AG10803 (cell line): ENCODE measurements around the gene AMIGO3.
A peak's percentile ranks its signal among the peaks of the same experiment; 100 is the strongest.
"Not testable (repeated sequence)": the region's sequence is repeated elsewhere in the genome, so short reads cannot be mapped to it uniquely, and the experiment has no call there.

Experiments
- DNase-seq: peaks from one replicate; pipeline ENCODE4 v3.0.0; 2010; ENCODE audit warnings: low read depth
- H3K4me3 ChIP-seq: 2 replicates; pipeline ENCODE4 v1.5.1; 2011; ENCODE audit warnings: mild to moderate bottlenecking, low read length, control low read depth
- TF ChIP-seq, protein P1 (sequence below): conservative IDR thresholded peaks from 2 replicates; pipeline ENCODE4 v1.5.1; 2011; ENCODE audit warnings: mild to moderate bottlenecking, low read length, control low read depth, inconsistent platforms

AMIGO3 gene

DNA sequence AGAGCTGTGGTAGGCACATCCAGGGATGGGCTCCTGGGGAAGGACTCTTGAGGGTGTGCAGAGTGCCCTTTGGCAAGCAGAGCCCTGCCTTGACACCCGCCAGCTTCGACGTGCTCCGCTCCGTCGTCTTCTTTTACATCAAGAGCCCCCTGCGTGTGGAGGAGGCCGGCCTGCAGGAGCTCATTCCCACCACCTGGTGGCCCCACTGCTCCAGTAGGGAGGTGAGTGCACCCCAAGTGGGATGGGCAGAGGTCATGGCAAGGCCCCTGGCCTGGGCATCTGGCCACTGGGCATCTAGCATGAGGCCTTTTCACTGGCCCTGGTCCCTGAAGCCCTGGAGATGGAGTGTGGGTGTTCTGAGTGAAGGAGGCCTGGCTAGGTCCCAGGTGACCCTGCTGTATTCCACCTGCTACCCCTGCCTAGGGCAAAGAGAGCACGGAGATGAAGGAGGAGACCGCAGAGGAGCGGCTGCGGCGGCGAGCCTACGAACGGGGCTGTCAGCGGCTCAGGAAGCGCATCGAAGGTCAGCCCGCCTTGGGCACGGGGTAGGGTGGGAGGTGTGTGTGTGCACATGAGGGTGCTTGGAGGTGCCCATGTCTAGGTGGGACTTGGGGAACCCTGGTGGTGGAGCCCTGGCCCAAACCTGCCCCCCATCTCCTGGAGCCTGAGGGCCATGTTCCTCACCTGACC lies 18.0 kb downstream of the AMIGO3 start:
- no peak overlapping the region for H3K4me3 ChIP-seq
- TF ChIP-seq, protein P1, sequence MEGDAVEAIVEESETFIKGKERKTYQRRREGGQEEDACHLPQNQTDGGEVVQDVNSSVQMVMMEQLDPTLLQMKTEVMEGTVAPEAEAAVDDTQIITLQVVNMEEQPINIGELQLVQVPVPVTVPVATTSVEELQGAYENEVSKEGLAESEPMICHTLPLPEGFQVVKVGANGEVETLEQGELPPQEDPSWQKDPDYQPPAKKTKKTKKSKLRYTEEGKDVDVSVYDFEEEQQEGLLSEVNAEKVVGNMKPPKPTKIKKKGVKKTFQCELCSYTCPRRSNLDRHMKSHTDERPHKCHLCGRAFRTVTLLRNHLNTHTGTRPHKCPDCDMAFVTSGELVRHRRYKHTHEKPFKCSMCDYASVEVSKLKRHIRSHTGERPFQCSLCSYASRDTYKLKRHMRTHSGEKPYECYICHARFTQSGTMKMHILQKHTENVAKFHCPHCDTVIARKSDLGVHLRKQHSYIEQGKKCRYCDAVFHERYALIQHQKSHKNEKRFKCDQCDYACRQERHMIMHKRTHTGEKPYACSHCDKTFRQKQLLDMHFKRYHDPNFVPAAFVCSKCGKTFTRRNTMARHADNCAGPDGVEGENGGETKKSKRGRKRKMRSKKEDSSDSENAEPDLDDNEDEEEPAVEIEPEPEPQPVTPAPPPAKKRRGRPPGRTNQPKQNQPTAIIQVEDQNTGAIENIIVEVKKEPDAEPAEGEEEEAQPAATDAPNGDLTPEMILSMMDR: peak; percentile 47
- DNase-seq: no peak

DNA sequence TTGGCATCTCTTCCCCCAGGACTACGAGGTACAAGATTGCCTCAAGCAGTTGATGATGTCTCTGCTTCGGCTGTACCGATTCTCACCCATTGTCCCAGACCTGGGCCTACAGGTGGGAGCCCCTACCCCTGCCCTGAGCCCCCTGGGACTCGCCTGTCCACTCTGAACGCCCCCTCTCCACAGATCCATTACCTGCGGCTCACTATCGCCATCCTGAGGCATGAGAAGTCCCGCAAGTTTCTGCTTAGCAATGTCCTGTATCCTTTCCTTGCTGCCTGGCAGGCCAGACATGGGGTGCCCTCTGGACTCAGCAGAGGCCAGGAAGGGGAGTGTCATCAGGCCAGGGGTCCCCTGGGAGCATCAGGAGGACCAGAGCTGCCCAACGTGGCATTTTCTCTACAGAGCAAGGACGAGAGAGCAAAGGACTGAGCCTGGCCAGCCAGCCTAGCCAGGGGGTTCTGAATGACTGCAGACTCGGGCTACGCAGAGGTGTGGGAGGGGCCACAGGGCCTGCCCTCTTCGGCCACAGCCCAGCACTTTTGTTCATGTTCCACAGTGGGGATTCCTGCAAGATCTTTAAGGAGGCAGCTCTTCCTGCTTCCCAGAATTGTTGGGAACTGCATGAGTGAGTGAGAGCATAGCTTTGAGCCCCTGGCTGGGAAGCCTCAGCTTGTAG lies 18.9 kb downstream of the AMIGO3 start:
- DNase-seq: no peak
- H3K4me3 ChIP-seq: no peak overlapping the region
- TF ChIP-seq, protein P1: no peak

DNA sequence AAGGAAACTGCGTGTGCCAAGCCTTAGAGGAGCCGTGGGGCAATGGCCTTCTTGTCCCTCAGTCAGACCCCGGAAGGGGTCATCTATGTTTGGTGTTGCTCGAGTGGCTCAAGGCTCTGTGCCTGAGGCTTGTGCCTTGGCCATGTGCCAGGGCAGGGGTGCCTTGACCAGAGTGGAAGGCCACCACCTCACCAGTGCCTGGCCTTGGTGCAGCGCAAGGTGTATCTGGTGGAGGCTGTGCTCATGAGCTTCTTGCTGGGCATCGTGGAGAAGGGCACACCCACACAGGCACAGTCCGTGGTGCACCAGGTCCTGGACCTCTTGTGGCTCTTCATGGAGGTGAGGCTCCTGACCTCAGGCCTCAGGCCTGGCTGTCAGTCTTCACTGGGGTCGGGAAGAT lies 19.5 kb downstream of the AMIGO3 start:
- no peak for DNase-seq
- H3K4me3 ChIP-seq: no peak overlapping the region
- TF ChIP-seq, protein P1: no peak

DNA sequence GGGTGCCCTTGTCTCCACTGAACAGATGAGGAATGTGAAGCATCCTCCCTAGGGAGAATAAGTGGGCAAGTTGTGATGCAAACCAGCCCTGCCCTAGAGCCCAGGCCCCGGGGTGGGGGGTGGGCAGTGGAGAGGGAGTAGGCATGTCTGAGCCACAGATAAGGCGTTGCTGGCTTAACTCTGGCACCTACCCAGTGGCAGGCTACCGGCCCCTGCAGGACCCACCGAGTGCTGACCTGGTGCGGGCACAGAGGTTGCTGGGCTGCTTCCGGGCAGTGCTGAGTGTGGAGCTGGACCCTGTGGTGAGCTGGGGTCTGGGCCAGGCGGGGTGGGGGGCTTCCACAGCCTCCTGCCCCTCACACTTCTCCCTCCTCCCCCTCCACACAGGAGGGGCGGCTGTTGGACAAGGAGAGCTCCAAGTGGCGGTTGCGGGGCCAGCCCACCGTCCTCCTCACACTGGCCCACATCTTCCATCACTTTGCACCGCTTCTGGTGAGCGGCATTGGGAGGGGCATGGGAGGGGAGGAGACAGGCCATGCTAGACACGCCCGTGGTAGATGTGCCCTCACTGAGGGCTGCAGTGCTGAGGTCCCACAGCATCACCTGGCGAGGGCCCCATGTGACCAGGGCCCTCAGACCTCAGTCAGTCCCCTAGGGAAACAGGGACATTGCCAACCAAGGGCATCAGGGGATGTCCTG lies 20.1 kb downstream of the AMIGO3 start:
- TF ChIP-seq, protein P1: no peak
- H3K4me3 ChIP-seq: no peak overlapping the region
- DNase-seq: peak; percentile 64

DNA sequence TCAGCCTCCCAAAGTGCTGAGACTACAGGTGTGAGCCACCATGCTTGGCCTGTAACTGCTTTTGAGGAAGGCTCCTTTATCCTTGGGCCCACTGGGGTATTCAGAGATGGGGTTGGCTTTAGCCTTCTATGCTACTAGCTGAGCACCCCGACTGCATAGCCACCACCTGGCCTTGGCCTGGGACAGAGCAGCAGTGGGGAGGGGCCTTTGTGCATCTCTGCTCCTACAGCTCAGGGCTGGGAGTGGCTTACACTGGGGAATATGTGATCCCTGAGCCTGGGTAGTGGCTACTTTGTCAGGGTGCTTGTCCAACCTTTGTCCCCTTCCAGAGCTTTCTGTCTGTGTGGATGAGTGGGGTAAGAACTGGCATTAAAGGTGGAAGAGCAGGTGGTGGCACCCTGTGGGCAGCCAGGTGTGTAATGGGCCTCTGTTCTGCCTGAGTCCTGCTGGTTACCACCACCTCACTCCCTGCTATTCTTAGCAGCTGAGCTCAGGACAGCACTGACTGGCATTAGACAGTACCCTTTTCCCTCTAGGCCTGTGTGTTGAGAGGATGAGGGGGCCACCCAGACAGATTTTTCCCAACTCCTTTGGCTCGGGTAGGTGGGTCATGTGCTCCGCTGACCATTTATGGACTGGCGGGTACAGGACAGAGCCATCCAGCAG lies 24.0 kb downstream of the AMIGO3 start:
- not testable (repeated sequence) for H3K4me3 ChIP-seq, DNase-seq

DNA sequence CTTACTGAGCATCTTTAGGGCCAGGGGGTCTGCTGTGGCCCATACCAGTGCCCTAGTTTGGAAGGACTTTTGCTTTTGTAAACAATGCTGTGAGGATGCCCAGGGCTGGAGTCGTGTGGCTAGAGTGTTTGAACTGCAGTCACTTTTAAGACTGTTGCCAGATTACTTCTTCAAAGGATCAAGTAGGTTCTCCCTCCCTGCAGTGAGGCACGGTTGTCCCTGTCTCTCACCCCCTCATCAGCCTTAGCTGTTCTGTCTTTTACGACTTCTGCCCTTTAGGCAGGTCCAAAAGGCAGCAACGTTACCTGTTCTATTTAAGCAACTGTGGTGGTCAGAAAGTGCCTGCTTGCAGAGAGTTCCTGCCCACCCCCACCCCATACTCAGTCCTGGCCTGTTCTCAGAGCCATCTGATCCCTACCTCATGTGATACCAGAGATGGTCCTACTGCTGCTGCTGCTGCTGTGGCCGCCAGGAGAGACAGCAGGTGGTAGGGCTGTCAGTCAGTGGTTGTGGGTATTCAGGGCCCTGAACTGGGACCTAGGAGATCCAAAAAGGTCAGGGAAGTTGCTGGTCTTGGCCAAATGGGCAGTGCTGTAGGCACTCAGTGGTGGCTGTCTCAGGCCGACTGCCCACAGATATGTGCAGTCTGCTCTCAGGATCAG lies 24.9 kb downstream of the AMIGO3 start:
- not testable (repeated sequence) for DNase-seq

DNA sequence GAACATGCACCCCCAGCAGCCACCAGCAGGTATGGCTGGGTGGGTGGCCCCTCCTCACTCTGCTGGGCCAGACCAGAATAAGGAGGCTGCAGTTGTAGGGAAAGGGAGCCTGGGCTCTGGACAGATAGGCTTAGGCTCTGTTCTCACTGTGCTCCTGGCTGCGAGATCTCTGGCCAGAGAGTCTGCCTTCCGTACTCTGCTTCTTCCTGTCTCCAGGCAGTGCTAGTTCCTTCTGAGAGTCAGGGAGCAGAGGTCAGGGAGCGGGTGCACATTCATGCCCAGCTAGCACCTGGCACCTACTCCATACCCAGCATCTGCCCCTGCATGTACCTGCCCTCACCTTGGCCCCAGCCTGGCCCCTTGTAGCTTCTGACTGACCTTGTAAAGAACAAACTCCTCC lies 28.0 kb downstream of the AMIGO3 start:
- H3K4me3 ChIP-seq, DNase-seq: not testable (repeated sequence)

More for the DNA sequence above, 24.9 kb downstream of the AMIGO3 start:
- H3K4me3 ChIP-seq: not testable (repeated sequence)

DNA sequence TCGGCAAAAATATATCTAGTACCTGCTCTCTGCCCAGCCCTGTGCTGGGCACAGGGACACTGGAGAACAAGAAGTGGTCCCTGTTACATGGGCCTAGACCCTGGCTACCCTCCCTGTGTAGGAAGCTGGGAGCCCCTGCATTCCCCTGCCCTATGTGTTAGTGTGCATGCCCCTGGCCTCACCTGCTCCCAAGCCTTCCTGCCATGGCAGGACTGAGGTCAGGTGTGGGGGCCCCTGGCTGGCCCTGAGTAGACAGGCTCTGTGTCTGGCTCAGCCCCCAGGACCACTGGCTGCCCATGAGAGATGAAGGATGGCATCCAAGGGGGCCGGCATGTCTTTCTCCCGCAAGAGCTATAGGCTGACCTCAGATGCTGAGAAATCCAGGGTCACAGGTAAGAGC lies 28.6 kb downstream of the AMIGO3 start:
- not testable (repeated sequence) for H3K4me3 ChIP-seq, DNase-seq

DNA sequence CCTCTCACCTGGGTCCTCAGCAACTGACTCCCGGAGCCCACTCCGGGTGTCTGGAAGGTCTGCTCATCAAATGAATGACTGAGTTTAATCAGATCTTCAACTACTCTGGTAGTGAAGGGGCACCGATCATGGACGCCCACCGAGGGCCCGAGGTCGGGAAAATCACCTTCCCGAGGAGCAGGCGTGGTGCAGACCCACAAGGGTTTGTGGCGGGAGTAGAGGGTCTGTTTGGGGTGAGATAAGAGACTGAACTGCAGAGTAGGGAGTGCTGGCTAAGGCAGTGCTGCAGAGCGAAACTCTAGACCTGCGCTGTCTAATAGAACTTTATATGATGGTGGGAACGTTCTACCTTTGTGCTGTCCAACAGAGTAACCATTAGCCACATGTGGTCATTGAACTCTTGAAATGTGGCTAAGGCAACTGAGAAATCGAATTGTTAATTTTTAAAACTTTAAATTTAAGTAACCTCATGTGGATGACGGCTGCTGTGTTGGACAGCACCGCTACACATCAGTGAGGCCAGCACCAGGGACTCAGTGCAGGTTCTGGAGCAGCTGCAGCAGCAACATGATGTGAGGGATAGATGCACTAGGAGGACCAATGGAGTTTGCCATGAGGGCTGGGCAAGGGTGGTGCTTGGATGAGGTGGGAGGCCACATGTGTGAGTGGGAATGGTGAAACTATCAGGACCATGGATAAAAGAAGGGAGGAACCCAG lies 29.4 kb downstream of the AMIGO3 start:
- DNase-seq: not testable (repeated sequence)
- H3K4me3 ChIP-seq: peak overlapping the region; percentile 93
